ENCODE measurements around the gene TUBG2.

DNA sequence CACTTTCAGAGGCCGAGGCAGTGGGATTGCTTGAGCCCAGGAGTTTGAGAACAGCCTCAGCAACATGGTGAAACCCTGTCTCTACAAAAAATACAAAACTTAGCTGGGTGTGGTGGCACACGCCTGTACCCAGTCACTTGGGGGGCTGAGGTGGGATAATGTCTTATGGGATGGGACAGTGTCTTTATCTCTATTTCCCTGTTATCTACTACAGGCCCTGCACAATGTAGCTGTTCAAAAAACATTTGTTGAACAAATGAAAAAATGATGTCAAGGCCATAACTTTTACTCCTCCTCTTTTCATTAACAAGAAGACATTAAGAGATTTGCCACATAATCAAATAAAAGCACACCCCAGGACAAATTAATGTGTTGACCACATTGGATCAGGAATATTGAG is 35.8 kb upstream of the TUBG2 start:
- TF ChIP-seq, protein P1, sequence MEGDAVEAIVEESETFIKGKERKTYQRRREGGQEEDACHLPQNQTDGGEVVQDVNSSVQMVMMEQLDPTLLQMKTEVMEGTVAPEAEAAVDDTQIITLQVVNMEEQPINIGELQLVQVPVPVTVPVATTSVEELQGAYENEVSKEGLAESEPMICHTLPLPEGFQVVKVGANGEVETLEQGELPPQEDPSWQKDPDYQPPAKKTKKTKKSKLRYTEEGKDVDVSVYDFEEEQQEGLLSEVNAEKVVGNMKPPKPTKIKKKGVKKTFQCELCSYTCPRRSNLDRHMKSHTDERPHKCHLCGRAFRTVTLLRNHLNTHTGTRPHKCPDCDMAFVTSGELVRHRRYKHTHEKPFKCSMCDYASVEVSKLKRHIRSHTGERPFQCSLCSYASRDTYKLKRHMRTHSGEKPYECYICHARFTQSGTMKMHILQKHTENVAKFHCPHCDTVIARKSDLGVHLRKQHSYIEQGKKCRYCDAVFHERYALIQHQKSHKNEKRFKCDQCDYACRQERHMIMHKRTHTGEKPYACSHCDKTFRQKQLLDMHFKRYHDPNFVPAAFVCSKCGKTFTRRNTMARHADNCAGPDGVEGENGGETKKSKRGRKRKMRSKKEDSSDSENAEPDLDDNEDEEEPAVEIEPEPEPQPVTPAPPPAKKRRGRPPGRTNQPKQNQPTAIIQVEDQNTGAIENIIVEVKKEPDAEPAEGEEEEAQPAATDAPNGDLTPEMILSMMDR (IDR thresholded peaks at IDR 0.05; ENCODE audit: borderline replicate concordance, extremely low read depth, low read length, poor library complexity, severe bottlenecking), result no peak
- no peak for TF ChIP-seq EZH2 (IDR thresholded peaks at IDR 0.05; ENCODE audit: borderline replicate concordance, low read depth, low read length, severe bottlenecking)

All from DND-41 (cell line).